HG02610 (cell line): Measurements from ENCODE around the gene PERCC1.

ENCODE experiments used
- ATAC-seq: cut with Tn5 transposase; IDR thresholded peaks from one replicate; pipeline ENCODE4 v1.9.1; 2021; ENCODE audit warnings: mild to moderate bottlenecking, moderate library complexity; ENCODE audit not compliant: unreplicated experiment

The PERCC1 gene

DNA sequence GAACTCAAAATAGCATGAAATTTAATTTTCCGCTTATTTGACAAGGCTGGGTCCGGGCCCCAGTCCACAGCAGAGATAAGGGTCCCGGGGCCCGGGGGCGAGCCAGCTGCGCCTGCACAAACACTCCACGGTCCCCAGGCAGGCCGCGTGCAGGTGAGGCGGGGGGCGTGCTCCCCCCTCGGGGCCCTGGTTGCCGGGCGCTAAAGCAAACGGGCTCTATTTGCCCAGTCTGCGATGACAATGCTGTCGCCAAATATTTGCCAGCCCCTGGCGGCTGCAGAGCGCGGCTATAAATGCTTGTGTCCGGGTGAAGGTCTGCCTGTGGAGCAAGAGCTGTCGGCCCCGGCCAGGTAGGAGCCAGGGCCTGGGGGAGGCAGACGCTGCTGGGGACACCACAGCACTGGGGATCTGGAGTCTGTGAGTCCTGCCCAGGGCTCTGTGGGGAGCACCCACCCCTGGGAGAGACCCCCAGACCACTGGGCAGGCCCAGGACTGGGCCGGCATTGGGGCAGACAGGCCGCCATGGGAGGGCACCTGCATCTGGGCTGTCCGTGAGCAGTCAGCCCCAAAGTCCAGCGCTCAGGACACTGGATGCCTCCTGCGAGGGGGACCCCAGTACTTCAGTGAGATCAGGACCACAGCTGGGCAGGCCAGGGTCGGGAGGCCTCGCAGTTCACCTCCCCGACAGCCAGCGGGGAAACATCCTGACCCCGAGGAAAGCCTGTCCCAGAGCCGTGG is at the start of gene PERCC1:
Gene PERCC1 (plus strand): TSS at position 320 of the 738 bp plus-strand sequence. CDS start 1,516 bp downstream, outside the sequence.
- no peak for ATAC-seq

DNA sequence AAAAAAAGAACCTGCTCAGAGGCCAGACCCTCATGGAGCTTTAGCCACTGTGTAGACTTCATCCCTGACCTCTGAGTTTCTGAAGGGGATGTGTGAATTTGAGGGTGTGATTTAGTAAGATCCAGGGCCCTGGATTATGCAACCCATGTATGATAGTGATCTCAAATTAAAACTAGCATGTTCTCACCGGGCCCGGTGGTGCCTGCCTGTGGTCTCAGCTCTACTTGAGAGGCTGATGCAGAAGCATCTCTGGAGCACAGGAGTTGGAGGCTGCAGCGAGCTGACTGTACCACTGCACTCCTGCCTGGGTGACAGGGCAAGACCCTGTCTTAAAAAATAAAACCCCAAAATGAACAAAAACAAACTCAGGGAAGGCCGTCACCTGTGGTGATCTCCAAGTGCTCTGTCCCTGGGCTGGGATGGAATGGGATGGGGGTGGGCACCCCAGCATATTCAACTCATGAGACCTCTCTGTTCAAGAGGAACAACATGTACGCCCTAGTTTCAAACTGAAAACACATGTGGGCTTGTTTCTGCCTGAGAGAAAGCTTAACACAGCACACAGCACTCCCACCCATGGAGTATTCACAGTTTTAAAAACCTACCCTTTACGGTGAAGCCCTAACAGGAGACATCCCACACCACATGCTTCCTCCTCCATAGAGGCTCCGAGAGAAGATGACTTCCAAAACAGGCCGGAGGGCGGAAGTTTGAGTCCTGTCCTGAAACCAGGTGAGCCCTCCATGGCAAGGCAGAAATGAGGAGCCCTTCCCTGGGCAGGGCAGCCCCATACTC is 49.1 kb upstream of the PERCC1 start:
- ATAC-seq = no peak

DNA sequence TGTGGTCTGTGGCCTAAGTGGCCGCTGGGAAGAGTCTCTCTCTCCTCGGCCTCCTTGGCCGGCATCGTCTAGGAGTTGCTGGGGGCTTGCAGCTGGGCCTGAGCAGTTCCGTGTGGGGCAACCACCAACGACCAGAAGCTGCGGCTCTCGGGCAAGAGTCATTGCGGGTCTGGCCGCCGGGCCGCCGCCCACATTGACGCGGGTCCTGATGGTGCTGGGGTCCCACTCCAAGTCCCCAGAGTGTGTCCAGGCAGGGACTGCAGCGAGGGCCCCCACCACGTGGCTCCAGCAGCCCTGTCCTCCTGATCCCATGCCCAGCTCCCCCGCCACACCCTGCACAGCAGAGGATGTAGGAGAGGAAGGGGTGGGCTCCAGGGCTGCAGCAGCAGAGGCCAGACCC is 47.3 kb upstream of the PERCC1 start:
- ATAC-seq = no peak

DNA sequence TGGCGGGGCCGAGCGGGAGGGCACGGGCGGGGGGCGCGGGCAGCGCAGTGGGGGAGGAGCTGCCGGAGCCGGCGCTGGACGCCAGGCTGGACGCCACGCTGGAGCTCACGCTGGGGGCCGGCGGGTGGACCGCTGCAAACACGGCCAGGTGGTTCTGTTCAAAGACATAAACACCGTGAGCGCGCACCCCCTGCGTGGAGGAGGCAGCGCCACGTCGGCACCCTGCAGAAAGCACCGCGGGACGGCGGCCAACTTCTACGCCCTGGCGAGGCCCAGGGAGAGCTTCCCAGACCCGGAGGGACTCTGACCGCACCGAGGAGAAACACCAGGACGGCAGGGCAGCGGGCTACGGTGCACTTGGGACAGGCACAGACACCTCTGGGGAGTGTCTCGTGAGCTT is 45.6 kb upstream of the PERCC1 start:
- ATAC-seq = no peak

DNA sequence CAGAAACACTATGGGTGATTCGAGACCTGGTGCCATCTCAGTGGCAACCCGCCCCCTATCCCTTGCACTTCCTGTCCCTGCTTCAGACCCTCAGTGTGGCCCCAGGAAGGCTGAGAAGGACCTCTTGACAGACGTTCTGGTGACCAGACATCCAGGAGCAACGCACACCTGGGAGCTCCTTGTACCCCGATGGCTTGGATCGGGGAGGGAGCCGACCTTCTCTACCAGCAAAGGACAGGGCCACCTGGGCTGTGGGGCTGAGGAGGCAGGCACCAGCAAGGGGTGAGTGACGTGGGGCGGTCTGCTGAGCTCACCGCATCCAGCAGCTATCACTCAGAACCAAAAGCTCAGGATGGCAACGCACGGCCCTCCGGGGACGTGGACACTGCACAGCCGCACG is 43.5 kb upstream of the PERCC1 start:
- ATAC-seq = no peak

DNA sequence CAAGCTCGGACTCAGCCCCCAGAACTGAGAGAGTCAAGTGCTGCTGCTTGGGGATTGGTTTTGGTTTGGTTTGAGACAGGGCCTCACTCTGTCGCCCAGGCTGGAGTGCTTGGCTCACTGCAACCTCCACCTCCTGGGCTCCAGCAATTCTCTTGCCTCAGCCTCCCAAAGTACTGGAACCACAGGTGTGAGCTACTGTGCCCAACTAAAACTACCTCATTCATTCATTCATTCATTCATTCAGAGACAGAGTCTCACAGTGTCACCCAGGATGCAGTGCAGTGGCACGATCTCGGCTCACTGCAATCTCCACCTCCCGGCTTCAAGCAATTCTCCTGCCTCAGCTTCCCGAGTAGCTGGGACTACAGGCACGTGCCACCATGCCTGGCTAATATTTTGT is 41.1 kb upstream of the PERCC1 start:
- no peak for ATAC-seq

DNA sequence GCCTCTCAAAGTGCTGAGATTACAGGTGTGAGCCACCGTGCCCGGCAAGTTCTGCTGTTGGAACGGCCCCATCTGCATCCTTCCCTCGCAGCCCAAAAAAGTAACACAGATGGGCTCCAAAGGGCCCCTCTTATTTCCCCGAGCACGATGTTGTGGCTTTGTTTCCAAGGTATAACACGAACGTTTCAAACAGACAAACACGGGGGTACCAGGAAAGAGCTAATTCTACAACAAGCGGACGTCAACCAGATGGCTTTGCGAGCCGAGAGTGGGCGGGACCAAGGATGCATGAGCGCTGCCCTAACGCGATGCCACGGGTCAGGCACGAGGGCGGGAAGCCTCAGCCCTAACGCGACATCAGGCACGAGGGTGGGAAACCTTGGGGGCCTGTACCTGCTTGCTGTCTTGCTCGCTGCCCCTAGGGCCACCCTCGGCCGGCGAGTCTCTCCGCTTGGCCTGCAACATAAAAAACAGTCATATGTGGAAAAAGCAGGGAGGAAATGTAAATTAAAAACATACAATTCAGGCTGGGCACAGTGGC is 40.6 kb upstream of the PERCC1 start:
- no peak for ATAC-seq

DNA sequence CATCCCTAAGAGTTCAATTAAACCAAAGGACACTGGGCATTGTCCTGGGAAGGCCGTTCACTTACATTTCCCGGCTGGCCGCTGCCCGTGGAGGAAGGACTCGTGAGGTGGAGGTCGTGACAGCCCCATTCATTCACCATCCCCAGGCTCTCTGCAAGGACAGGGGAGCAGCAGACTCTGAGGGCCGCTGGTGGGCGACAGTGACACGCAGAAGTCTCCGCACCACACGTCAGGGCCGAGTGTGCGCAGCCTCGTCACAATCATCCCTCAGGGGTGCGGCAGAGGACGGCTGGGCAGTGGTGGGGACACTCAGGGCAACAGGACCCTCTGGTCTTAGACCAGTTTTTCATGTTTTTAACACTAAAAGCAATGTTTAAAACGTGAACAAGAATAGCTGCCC is 38.1 kb upstream of the PERCC1 start:
- no peak for ATAC-seq

DNA sequence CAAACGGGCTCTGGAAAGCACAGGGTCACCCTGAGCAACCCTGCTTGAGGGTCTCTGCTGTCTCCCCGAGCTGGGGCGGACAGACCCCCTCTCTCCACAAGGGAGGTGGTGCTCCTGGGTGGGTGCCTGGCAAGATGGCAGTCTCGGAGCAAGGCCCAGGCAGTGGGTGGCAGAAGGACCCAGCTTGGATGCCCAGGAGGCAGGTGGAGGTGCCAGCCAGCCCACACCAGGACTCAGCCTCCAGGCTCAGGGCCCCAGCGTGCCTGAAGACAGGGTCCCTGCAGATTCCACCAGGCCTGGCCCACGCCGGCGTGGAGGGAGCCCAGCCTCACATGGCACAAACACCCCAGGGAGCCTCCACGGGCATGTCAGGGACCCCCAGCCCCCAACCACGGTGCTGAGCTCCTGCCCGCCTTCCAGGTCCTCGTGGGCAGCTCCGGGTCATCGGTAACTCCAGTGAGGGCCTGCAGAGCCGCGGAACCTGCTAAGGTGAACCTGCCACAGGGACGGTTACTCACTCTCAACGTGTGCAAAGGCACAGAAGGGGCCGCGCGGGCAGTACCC is 37.2 kb upstream of the PERCC1 start:
- ATAC-seq = no peak

DNA sequence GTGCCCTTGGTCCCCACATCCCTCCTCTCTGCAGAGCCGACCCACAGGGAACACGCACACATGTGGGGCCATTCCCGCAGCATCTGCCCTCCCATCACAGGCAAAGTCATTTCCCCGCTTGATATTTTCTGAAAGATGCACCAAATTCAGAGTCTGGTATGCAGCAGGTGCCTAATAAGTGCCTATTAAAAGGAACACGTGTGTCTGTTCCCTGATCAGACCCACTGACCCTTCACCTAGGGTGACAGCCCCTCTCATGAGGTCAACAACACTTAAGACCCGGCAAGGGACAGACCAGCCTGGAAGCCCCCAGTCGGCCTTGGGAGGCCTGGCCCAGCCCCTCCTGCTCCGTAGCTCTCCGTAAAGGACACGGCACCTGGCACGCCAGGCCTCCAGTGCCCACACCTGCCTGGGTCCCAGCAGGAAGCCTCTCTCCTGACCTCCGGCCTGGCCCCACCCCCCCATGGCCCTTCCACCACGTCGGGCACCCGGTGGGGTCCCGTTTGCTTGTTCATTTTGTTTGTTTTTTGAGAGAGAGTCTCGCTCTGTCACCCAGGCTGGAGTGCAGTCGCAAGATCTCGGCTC is 36.4 kb upstream of the PERCC1 start:
- ATAC-seq = no peak

DNA sequence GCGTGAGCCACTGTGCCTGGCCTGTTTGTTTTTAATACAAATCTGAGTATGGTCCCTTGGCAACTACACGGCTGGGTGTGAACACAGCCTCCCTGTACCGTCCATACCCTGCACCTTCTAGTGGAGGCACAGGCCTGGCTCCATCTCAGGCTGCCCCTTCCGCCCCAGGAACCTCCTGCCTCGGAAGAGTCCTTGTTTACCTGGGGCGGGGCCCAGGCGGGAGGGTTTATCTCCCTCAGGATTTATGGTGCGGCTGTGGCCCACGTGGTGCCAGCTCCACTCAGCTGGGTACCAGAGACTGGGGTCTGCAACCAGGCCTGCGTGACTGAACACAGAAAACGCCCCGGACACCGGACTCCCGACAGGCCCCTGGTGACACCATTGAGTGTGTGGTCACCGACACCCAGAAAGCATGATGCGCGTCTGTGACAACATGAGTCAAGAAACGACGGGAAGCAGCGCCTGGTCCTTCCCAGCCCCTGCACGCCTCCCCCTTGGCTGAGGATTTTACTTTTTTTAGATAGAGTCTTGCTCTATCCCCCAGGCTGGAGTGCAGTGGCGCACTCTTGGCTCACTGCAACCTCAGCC is 35.3 kb upstream of the PERCC1 start:
- no peak for ATAC-seq

DNA sequence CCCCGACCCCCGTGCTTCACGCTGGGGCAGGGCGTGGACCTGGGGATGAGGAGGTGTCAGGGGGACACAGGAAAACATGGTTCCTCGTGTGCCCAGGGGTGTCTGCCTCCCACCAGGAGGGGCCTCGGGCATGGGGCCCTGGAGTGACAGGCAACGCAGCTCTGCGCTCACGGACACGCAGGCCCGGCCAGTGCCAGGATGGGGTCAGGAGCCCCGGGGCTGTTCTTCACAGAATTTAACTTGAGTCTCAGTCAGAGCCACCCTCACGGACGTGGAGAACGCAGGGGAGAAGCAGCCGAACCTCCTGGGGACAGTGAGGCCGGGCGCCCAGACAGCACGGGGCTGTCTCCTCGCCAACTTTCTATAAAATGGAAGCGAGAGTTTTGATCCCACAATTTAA is 33.1 kb upstream of the PERCC1 start:
- ATAC-seq = no peak

DNA sequence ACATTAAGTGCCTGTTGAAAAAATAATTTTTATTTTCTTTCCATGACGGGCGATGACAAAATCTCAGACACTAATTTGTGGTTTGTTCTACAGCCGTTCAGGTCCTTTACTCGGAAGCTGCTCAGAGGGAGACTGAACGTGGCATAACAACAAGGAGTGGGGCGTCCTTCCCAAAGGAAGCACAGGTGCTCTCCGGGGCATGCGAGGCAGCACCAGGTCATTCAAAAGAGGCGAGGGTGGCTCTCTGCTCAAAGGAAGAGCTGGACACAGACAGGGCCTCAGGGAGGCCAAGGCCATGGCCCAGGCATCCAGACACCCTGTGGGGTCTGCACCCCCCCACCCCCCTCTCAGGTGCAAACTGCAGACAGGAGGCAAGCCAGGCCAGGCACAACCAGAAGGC is 32.5 kb upstream of the PERCC1 start:
- ATAC-seq = no peak

DNA sequence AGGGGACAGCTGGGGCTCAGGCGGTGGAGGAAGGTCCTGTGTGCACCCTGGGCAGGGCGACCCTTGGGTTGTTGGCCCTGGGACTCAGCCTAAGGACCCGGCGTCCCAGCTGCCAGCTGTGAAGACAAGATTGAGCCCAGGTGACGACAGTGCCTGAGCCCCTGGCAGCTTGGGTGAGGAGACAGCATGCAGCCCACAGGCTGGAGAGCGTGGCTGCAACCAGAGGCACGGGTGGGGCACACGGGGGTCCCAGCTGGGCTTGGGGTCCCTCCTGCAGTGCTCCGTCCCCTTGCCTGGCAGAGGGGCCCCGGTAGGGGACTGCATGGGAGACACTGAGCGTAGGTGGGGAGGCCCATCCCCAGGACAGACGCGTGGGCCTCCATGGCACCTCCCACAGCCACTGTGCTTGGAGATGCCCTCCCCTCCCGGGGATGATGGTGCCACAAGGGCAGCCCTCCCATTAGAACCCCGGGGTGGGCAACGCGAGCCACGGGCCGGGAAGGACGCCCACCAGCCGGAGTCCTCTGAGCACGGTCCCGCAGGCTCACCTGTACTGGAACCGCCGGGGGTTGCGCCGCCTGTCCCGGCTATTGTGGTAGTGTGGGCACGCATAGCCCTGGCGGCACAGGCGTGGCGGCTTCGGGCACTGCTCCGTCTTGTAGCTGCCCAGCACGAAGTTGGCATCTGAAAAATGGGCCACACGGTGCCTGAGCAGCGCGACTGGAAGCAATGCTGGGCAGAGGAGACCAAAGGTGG is 31.9 kb upstream of the PERCC1 start:
- no peak for ATAC-seq

DNA sequence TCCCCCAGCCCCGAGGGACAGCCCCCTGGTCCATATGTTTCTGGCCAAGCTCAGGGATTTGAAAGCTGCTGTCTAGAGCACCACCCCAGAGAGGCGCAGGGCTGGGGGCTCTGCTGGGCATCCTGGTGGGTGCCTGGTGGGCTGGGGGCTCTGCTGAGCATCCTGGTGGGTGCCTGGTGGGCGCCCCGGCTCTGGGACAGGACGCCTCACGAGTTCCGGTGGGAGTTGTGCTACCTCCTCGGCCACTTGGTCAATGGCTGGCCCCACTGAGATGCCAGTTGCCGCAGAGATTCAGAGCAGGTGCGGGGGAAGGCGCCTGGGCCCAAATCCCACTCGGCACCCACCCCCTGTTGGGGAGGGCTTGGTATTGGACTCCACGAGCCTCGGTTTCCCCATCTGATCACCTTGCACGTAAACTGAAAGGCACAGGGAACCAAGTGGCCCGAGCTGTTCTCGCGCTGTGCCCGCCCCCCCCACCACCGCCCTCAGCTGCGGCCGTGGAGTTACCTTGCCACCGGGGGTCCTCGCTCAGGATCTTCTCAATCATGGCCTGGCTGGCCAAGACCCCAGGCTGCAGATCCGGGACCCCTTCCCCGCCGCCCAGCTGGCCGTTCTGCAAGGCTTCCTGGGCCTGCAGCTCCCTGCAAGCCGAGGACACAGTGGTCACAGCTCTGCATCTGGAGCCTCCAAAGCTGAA is 29.7 kb upstream of the PERCC1 start:
- ATAC-seq = no peak

DNA sequence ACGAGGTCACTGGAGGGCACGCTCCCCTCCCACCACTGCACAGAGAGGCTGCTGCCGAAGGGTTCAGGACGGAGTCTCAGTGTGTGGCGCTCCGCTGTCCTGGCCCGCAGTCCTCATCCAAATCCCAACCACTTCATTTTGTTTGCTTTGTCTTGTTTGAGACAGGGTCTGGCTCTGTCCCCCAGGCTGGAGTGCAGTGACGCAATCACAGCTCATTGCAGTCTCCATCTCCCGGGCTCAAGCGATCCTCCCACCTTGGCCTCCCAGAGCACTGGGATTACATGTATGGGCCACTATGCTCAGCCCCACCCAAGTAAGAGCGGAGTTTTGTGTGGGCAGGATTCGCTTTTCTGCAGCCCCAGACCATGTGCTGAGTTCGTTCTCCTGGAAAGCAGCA is 29.1 kb upstream of the PERCC1 start:
- ATAC-seq = no peak

DNA sequence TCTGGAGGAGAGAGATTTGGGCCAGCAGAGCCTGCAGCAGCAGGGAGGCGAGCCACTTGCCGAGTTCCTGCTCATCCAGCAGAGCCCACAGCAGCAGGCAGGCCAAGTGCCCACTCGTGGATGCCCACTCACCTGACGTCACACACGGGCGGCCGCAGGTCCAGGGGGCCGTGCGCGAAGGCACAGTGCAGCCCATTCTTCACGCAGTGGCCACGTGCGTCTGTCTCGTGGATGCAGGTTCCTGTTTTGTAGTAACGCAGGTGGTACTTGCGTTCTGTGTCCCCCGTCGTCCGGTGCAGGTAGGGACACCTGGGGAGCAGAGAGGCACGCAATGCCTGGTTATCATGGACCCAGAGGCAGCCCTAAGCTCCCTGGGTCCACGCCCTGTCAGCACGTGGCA is 27.8 kb upstream of the PERCC1 start:
- no peak for ATAC-seq

DNA sequence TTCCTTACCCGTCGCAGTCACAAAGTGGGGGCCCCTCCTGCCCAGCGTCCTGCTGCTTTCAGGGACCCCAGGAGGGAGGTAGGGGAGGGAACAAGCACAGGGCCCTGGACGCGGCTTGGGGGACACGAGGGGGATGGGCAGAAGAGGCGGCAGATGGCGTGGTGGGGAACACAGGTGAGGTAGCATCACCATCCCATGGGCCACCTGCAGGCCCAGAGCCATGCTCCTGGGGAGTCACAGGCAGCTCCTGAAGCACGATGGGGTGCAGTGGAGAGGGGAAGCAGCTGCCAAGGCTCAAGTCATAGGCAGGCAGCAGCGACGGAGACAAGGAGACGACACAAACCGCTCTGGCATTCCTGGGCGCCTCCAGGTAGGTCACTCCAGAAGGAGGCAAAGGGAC is 27.1 kb upstream of the PERCC1 start:
- no peak for ATAC-seq

DNA sequence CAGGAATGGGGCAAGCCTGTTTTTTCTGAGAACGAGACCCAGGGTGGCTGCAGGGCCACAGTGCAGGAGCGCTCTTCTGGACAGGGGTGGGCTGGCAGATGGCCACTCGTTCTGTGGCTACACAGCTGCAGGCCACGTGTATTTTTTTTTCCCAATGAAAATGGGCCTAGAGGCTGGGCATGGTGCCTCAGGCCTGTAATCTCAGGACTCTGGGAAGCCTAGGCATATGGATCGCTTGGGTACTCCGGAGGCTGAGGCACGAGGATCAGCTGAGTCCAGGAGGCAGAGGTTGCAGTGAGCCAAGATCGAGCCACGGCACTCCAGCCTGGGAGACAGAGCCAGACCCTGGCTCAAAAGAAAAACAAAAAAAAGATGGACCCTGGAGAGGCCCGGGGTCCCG is 23.1 kb upstream of the PERCC1 start:
- no peak for ATAC-seq
